GM12873 (cell line): ENCODE results near the gene RERE.

Source experiments
- CTCF ChIP-seq: IDR thresholded peaks from 2 replicates; pipeline ENCODE4 v1.5.1; 2012; ENCODE audit warnings: low read depth, mild to moderate bottlenecking, moderate library complexity, low read length, control low read depth; ENCODE audit not compliant: insufficient read depth; ENCODE audit errors: missing control alignments

Gene RERE

DNA sequence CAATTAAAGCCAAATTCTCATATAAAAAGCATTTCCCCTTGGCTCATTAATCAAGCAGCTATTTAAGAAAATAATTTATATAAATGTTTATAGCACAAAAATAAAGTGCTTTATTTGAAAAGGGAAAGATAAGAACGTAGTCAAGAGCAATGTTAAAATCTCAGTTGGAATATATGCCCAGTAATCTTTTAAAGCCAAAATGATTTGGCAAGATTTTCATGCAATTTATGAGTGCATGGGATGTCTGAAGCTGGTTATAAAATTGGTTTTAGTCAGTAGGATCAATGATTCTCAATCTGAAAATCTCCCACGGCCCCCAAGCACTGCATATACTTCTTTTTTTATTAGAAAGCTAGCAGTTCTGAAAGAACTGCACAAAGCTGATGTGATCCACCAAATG lies 188.8 kb downstream of the RERE start:
- no peak for TF ChIP-seq CTCF

DNA sequence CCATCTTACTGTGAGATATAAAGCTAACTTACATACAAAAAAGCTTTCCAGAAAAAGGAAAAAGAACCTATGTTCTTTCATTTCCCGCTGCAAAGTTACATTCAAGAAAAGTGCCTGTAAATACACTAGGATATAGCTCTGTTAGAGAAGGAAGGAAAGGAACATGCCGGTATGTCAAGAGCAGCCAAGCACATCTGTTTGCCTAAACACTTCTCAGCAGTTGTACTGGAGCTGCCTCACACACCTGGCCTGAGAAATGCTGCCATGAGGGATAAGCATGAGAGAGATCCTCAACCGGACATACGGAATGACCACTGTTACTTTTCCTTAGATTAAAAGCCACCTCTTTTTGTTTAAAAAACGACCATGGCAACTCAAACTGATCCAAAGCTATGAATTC lies 189.7 kb downstream of the RERE start:
- TF ChIP-seq CTCF = no peak

GRCh38 chr1:8625981-8626898 lies 191.2 kb downstream of the RERE start:
- no peak for TF ChIP-seq CTCF

GRCh38 chr1:8625491-8625890 lies 191.9 kb downstream of the RERE start:
- TF ChIP-seq CTCF = no peak

DNA sequence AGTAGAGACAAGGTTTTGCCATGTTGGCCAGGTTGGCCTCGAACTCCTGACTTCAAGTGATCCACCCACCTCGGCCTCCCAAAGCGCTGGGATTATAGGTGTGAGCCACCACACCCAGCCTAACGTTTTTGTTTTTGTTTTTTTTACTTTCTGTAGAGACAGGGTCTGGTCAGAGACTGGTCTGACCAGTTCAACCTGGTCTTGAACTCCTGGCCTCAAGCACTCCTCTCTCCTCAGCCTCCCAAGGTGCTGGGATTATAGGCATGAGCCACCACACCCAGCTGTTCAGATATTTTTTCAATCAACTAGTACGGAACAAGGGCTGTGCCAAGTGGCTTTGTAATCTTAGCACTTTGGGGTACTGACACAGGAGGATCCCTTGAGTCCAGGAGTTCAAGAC lies 209.5 kb downstream of the RERE start:
- no peak for TF ChIP-seq CTCF

- no peak for TF ChIP-seq CTCF
These were observed 213.1 kb downstream of the RERE start for GRCh38 chr1:8604041-8604945.

GRCh38 chr1:8603220-8603616 lies 214.2 kb downstream of the RERE start:
- TF ChIP-seq CTCF = no peak
